HG03378 (cell line): ENCODE results near the gene CXXC5.
A peak's percentile ranks its signal among the peaks of the same experiment; 100 is the strongest.

Experiments used
- ATAC-seq: cut with Tn5 transposase; IDR thresholded peaks from one replicate; pipeline ENCODE4 v1.9.1; 2021; ENCODE audit warnings: mild to moderate bottlenecking, moderate library complexity; ENCODE audit not compliant: unreplicated experiment

CXXC5 gene

DNA sequence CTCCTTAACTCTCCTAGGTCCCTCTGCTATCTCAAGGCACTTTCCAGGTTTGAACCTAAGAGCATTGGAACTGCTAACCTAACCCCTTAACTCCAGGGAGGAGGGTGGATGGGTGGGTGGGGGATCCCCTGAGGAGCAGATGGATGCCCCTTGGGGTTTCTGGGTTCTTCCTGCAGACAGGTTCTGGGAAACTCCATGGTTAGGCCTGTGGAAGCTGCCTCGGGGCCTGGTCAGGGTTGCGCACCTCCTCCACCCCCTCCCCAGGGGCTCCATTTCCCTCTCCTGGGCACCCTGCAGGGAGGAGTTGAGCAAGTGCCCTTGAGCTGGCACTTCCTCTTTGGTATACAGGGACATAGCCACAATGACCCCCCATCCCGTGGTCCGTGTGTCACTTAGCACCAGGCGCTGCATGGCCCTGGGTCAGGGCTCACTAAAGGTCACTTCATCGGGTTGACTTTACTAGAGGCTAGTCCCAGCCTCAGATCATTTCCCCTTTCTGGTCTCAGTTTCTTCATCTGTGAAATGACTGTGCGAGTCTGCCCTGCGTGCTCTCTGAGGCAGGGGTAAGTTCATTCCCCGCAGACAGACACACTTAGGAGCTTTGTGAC lies 16.0 kb downstream of the CXXC5 start:
- peak; percentile 52 for ATAC-seq

DNA sequence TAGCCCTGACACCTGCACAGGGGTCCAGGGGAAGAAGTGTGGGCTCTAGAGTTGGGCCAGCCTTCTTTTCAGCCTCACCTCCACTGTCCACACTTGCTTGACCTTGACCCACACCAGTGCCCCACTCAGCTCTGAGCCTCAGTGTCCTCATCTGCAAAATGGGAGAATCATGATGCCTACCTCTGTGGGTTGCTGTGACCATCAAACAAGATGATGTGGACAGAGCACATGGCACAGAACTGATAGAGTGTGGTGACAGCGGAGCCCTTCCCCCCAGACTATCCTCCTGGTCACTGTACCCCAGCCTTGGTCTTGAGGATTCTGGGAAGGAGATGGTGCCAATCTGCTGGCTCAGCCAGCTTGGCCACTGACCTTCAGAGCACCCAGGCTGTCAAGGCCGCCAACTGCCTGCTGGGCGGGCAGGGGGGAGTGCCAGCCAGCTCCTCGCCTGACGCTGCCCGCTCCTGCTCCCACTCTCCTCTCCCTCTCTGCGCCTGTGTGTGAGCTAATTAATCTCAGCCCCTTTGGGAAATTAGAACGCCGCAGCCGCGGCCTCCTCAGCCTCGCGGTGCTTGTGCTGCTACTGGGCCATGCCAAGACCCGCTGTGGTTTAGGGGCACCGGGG lies 16.7 kb downstream of the CXXC5 start:
- ATAC-seq: no peak

DNA sequence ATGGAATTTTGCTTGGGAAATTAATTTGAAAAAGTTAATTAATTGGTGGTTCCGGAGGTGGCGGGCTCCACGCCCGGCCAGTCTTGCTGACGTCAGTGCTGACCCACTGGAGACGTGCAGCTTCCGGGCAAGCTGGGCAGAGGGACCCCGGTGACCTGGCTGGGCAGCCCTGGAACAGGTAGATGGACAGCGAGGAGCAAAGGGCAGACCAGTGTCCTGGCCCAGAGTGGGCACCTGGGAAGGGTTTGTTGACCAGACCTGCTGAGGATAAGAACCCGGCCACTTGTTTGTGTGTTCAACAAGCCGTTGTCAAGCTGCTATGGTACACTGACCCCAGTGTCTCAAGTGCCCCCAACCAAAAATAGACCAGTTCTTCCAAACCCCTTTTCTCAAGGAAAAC lies 17.5 kb downstream of the CXXC5 start:
- no peak for ATAC-seq

DNA sequence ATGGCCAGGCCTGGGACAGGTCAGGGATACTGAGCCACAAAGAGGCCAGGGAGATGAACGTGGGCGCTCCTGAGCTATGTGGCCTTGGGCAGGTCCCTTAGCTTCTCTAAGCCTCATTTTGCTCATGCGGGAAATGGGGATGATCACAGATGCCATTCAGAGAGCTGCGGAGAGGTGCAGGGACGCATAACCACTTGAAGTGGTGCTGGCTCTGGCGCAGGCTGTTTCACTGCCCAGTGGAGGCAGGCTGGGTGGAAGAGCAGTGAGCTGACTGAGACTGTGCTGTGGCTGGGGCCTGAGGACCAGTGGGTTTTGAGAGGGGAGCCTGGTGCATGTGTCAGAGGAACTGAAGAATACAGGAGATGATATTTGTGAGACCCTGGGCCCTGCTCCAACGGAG lies 18.4 kb downstream of the CXXC5 start:
- no peak for ATAC-seq

DNA sequence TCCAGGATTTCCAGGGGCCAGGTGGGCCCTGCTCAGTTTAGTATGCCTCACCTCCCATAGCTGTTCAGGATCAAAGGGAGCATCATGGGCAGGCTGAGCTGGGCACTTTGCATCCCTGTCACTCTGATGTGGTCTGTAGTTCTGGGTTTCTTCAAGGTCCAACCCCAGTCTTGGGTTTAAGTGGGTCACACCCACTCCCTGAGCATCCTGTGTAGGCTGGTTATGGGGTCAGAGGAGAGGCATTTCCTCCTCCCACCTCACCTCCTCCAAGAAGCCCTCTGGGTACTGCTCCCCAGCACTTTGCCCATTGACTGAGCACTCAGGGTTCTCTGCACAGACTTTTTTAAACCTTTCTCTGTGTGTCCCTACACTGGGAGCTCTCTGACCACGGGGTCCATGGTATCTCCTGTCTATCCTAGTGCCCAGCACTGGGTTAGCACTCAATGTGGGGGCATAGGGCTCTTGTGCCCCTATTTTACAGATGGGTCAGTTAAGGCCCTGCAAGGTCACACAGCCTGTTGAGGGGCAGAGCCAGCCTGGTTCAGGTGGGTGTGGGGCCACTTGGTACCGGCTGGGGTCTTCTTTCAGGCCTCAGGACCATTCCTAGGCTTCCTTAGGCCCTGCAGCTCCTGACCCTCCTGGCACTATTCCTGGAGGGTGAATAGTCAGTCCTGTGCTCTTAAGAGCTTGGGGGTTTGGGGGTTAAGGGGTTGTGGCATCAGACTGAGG lies 19.0 kb downstream of the CXXC5 start:
- ATAC-seq: no peak

DNA sequence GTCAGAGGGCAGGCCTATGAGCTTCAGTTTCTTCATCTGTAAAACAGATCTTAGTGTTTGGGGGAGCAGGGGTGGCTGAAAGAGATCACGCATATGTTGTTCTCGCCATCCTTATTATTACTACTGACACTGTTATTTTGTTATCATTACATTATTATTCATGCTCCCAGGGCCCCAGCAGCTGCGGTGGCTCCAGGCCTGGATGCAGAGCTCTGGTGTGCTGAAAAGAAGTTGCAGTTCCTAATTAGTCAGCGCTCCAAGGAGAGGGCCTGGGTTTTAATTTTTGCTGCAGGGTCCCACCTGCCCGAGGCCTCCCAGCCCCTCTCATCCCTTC lies 19.5 kb downstream of the CXXC5 start:
- ATAC-seq: no peak

DNA sequence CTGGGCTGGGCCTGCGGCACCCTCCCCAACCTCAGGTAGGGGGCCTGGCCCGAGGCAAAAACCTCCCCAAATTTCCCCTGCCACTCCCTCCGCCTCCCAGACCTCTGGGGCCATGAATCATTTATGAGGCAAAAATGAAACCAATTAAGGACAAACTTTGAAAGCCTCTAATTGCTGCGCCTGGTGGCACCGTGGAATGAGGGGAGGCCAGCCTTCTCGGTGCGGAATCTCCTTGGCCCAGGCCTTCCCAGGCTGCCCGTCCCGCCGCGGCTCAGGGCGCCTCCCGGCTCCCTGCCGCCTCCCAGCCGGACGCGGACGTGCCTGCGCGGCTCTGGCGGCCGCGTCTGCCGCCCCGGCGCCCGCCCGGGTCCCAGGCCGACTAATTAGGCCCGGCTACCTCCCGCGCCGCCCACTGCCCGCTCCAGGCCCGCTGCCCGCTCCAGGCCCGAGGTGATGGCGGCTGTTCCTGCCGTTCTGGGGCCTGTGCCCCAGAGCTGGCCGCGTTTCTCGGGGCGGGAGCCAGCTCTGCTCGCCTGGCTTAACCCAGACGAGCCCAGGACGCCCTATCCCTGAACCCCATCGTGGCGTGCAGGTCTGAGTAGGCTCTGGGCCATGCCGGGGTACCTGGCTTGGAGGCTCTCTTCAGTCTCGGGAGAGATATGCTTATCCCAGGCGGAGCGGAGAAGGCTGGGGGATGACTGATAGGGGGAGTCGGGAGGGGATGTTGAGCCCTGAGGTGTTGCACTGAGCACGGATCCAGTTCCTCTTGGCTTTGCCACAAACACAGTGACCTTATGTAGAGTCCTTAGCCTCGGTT lies 20.1 kb downstream of the CXXC5 start:
- ATAC-seq: peak; percentile 19

DNA sequence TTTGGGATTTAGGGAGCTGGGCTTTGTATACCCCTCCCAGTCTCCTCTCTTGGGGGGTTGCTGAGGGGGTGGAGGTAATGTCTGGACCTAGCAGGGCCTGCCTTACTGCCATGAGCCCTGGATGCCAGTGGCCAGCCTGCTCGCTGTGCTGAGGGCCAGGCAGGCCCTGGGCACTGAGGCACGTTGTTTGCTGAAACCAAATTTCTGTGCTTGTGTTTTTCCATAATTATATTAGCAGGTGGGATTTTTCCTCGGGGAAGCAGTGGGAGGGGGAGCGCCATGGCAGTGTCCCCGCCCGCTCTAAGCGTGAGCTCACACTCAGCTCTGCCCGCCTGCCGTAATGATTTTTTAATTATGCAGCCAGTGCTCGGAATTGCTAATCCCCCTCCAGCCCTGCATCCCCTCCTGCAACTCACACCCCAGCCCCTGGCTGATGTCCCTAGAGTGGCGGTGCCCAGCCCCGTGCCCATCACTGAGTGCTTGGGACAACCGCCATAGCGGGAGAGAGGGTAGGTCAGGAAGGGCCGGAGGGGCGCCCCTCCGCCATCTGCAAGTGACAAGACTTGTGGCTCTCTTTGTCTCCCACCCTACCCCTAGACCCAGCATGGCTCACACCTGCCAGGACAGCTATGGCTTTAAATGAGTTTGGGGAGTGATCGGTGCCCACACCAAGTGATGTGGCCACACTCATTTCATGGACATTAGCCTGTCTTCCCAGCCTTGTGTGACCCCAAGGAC lies 20.9 kb downstream of the CXXC5 start:
- ATAC-seq: no peak

DNA sequence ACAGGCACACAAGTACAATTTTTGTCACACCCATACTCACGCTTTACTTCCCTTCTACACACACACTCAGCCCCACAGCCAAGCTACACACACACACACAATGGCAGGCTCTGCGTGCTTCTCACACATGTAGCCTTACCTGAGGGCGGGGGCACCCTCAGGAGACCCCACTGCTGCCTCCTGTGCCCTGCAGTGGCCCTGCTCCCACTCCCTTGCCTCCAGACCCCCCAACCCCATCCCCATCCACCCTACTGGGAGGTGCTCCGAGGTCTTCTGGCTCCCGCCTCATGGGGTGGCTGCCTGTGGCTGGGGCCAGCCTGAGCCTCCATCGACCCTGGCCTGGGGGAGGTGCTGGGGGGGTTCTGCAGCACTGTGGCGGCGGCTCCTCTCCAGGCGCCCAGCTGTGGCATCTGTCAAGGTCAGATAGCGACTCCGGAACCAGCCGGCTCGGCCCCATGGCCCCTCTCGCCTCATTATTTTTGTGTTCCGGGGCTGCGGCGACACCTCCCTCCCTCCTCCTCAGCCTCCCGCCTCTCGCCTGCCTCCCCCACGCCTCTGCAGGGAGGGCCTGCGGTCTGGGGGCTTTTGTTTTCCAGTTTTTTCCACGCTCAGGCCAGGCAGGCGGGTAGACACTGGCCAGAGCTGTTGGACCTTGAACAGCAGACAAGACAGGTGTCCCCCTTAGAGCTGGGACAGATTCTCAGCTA lies 21.7 kb downstream of the CXXC5 start:
- ATAC-seq: no peak

DNA sequence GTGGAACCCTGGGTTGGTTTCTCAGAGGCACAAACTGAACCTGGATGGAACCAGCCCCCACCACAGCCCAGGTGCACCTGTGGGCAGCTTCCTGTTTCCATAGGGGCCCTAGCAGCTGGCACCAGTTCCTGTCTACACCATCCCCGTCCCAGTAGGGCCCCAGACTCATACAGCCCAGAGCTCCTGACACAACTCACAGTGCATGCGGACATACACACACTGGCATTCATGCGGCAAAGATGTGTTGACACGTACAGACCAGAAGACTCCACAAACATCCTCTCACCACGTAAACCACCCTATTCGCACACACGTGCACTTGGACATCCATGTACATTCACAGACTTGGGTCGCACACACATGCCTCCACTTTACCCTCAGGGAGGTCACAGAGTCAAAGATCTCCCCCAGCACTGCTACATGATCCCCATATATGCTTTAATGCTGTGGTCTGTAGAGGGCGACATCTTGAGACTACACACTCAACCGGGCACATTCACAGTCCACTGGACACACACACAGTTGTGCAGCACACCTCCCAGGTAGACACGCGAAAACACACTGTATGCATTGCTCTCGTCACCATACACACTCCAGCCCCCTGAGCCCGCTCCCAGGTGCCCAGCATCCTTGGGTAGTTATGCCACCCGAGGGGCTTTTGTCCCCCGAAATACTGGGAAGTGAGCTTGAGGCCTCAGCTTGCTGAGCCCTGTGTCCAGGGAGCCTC lies 22.4 kb downstream of the CXXC5 start:
- ATAC-seq: peak; percentile 43

DNA sequence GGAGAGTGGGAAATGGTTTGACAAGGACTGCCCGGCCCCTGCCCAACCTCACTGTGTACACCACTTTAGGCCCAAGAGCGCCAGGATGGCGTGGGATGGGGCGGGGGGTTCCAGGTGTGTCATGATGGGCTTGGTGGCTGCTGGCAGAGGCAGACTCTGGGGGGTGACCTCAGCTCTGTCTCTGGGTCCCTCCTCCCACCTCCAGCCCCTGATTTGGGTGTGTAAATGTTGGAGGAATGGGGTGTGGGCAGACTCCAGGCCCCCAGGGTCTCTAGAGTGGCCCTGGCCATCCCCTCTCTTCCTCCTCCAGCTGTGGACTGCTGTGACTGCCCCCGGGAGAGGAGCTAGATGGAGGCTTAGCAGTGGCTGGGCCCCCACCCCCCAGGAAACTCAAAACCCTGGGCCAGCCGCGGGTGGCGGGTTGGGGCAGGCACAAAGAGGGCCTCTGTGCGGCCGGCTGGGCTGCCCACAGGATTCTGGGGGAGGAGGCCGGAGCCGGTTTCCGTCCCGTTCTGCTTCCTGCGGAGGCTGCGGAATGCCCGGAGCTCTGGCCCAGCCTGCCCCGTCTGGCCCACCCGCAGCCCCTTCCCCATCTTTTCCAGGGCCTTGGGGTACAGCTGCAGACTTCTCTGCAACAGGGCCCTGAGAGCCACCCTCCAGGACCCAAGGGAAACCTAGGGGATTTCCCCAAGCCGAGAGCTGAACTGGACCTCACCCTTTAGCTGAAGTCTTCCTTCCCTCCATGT lies 23.1 kb downstream of the CXXC5 start:
- ATAC-seq: no peak

DNA sequence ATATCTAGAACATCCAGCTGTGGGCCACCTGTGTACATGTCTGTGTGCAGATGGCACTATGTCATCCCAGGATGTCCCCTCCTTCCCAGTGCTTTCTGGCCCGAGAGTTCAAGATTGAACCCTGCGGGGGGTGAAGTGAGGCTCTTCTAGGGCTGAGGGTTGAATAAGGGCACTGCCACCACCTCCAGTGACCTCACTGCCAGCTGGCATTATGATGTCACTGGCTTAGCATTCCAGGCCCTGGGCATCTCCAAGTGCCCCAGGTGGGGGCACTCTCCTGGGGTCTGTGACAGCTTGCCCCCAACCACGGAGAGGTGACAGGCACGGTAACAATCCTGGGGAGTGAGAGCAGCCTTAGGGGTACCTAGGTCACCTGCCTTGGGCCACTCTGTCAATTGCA lies 27.1 kb downstream of the CXXC5 start:
- ATAC-seq: no peak

DNA sequence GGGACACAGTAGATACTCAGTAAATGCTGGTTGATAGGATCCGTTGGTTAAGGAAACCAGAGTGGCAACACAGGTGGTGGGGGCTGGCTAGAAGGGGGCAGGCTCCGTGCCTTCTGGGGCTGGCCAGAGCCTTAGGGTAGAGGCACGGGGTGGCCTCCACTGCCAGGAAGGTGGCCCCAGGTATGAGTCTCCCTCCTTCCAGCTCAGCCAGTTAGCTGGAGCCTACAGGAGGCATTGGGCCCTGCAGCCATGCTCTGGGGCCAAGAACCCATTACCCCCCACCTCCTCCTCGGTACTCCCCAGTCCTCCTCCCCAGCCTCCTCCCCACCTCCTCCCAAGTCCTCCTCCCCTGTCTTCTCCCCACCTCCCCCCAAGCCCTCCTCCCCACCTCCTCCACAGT lies 27.7 kb downstream of the CXXC5 start:
- ATAC-seq: no peak

DNA sequence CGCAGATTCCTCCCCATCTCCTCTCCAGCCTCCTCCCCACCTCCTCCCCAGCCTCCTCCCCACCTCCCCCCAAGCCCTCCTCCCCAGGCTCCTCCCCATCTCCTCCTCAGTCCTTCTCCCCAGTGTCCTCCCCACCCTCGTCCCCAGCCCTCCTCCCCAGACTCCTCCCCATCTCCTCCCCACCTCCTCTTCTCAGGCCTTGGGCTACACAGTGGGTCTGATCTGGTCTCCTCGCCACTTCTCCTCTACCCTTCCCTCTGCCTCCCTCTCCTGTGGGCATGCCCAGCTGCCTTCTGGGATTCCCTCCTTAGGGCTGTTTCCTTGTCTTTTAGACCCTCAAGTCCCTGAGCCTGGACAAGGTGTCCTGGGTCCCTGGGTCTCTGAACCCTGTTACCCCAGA lies 28.3 kb downstream of the CXXC5 start:
- no peak for ATAC-seq

DNA sequence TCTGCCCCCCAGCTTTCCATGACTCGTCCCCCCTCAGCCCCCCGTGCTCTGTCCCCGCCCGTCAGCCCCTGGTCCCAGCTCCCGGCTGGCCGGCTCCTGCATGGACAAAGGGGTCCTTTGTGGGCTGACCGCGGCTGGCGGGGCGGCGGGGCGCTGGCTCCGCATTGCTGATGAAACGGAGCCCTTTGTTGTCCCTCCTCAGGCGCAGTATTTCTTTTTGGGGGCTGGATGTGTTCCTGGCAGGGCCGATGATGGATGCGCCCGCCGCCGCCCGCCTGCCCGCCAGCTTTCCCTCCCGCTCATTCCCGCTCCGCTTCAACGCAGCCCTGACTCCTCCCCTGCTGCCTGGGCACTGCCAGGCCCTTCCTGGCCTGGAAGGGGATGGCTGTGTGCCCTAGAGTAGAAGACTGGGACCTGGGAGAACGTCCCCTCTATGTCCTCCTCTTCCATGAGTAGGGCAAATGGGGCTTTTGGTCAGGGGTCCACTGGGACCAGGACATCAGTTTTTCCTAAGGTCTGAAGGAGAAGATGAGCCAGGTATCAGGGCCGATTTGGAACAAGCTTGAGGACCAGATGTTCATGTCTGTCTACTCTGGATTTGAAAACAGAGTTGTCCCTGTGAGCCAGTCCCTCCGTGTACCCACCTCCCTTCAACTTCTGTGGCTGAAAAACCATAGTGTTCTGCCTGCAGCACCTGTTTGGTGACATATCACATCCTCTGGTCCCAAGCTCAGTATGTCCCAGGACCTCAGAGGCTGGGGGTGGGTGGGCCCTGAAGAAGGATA lies 29.0 kb downstream of the CXXC5 start:
- no peak for ATAC-seq

DNA sequence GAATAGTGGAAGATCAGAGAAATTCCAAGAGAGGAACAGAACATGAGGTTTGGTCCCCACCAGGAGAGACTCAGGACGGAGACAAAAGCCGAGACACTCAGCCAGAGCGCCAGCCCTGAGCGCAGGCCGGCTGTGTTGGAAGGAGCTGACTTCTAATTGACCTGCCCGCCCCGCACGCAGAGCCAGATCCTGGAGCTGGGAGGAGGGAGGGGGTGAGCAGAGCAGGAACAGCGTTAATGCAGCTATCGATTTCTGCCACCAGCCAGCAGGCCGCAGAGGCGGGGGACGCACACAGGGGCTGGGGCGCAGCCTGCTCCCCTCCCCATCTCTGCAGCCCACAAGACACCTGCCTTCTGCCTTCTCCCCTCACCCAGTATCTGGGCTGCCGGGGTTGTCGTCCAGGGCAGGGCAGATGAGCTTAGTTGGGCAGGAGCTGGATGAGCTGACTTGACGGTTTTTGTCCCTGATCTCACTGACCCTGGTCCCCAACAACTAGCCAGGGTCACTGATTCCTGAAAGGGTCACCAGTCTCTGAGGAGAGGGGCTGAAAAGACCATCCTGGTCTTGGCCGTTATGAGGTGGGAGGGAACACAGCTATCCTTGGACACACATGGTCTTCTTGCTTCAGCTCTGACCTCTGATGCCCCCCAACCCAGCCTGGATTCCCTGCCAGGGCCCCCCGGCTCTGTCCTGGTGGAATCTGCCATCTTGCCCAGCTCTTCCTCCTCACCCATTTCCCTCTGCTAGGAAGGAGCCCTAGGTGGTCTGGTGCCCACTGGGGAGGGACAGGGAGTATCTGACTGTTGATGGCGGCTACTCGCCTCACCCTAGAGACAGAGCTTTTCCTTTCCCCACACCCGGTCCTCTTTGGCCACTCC lies 29.8 kb downstream of the CXXC5 start:
- ATAC-seq: no peak
